Breast epithelium (tissue), 4 donors: ENCODE data around the gene LGR5. TPM values are rescaled to one million over a fixed set of nuclear protein-coding genes. Genes with fewer than 3 reads are reported as not detected.

Source experiments
- DNase-seq, 2 donors: peaks; one replicate each; pipeline ENCODE4 v3.0.0-alpha.2; 2019; ENCODE audit warnings: low spot score in 2 of 2
- H3K27ac ChIP-seq, 2 donors: fragments of 200-600 bp; sonication (generic) in 1 of 2; one replicate each; pipeline ENCODE4 v1.5.1; 2016 to 2019; ENCODE audit warnings: mild to moderate bottlenecking in 1 of 2
- H3K27me3 ChIP-seq, 2 donors: fragments of 200-600 bp; sonication (generic) in 1 of 2; one replicate each; pipeline versions ENCODE4 v1.5.1 to v1.6.0; 2017 to 2019; ENCODE audit warnings: control low read depth in 1 of 2, mild to moderate bottlenecking in 1 of 2
- H3K36me3 ChIP-seq: fragments of 200-600 bp; one replicate; pipeline ENCODE4 v1.5.1; 2019
- H3K4me1 ChIP-seq, 2 donors: fragments of 200-600 bp; sonication (generic); one replicate each; pipeline ENCODE4 v1.5.1; 2016 to 2019; ENCODE audit warnings: control low read depth in 1 of 2
- H3K4me3 ChIP-seq, 3 donors: fragments of 200-600 bp; sonication (generic); 1 replicate in 2 of 3; 2 replicates in 1 of 3; pipeline ENCODE4 v1.5.1; 2016 to 2019; ENCODE audit warnings: mild to moderate bottlenecking in 3 of 3, moderate library complexity in 2 of 3
- H3K9me3 ChIP-seq, 2 donors: fragments of 200-600 bp; sonication (generic) in 1 of 2; one replicate each; pipeline ENCODE4 v1.5.1; 2016 to 2019; ENCODE audit warnings: control low read depth in 1 of 2
- CTCF ChIP-seq, 3 donors: fragments of 450-650 bp; IDR thresholded peaks; one replicate each; pipeline ENCODE4 v1.5.1; 2016 to 2017; ENCODE audit warnings: antibody characterized with exemption in 3 of 3, mild to moderate bottlenecking in 3 of 3, moderate library complexity in 3 of 3
- POLR2A ChIP-seq: fragments of 450-650 bp; IDR thresholded peaks from one replicate; pipeline ENCODE4 v1.6.1; 2016; ENCODE audit warnings: antibody characterized with exemption, mild to moderate bottlenecking, moderate library complexity
- POLR2AphosphoS5 ChIP-seq, 3 donors: sonication (generic); formaldehyde crosslinking; IDR thresholded peaks; one replicate each; pipeline ENCODE4 v1.6.1; 2017; ENCODE audit warnings: antibody characterized with exemption in 3 of 3
- intact Hi-C: fragments of 100-400 bp; cut with DNase I; formaldehyde crosslinking; loops from one replicate; pipeline ENCODE4 v1.15.1; 2023; ENCODE audit warnings: low total_unique reads
- total RNA-seq, 3 donors: library from RNA; depleted of rRNA; stranded (reverse); fragments of >200 nt; gene quantifications; one replicate each; pipeline ENCODE4 v1.1.0, GENCODE V29; 2016

The LGR5 gene
- total RNA-seq, 3 donors from 2014 or later: 0.15 to 0.80 (median 0.66) TPM

GRCh38 chr12:71474791-71475190, 35.2 kb downstream of the LGR5 start:
- no peaks in the 10 kb centered on the region for H3K9me3 ChIP-seq
- intact Hi-C loops: loop anchor here (10.0 kb wide), 1 partner anchor 1970 kb away; no protein-coding TSS in a partner anchor
- no peak overlapping the region for H3K4me3 ChIP-seq
- no peaks in the 10 kb centered on the region for H3K27me3 ChIP-seq
- no peak overlapping the region for H3K27ac ChIP-seq
- DNase-seq: no peak
- TF ChIP-seq CTCF (IDR thresholded peaks at IDR 0.05): no peak
- no peak for TF ChIP-seq POLR2A
- TF ChIP-seq POLR2AphosphoS5 (IDR thresholded peaks at IDR 0.05): no peak
- no peaks in the 10 kb centered on the region for H3K4me1 ChIP-seq
- H3K36me3 ChIP-seq: no peaks in the 10 kb centered on the region

GRCh38 chr12:71475280-71475679, 35.7 kb downstream of the LGR5 start:
- H3K27ac ChIP-seq: no peak overlapping the region
- intact Hi-C loops: loop anchor here (10.0 kb wide), 1 partner anchor 1970 kb away; no protein-coding TSS in a partner anchor
- H3K4me1 ChIP-seq: no peaks in the 10 kb centered on the region
- no peak overlapping the region for H3K4me3 ChIP-seq
- no peak for DNase-seq
- H3K27me3 ChIP-seq: no peaks in the 10 kb centered on the region
- TF ChIP-seq POLR2AphosphoS5 (IDR thresholded peaks at IDR 0.05) (peak in 1 of 3 donors; percentile 45), POLR2A (no peak), CTCF (IDR thresholded peaks at IDR 0.05) (no peak)
- H3K36me3 ChIP-seq: no peaks in the 10 kb centered on the region
- H3K9me3 ChIP-seq: no peaks in the 10 kb centered on the region

- intact Hi-C loops: loop anchor here (10.0 kb wide), 1 partner anchor 1968 kb away; no protein-coding TSS in a partner anchor
- Histone ChIP-seq H3K27ac (no peak overlapping the region), H3K27me3 (no peaks in the 10 kb centered on the region), H3K36me3 (no peaks in the 10 kb centered on the region), H3K4me1 (no peaks in the 10 kb centered on the region), H3K9me3 (no peaks in the 10 kb centered on the region), H3K4me3 (no peak overlapping the region)
- peak in 1 of 3 donors; percentile 23 for TF ChIP-seq POLR2AphosphoS5 (IDR thresholded peaks at IDR 0.05)
- TF ChIP-seq CTCF (IDR thresholded peaks at IDR 0.05): no peak
- DNase-seq: no peak
These were observed 36.9 kb downstream of the LGR5 start for GRCh38 chr12:71476513-71476912.

GRCh38 chr12:71477609-71478008, 38.0 kb downstream of the LGR5 start:
- Histone ChIP-seq H3K4me1 (no peaks in the 10 kb centered on the region), H3K27me3 (no peaks in the 10 kb centered on the region), H3K9me3 (no peaks in the 10 kb centered on the region), H3K27ac (no peak overlapping the region), H3K36me3 (no peaks in the 10 kb centered on the region), H3K4me3 (no peak overlapping the region)
- intact Hi-C loops: loop anchor here (10.0 kb wide), 1 partner anchor 1967 kb away; no protein-coding TSS in a partner anchor
- no peak for TF ChIP-seq POLR2A
- no peak for TF ChIP-seq CTCF (IDR thresholded peaks at IDR 0.05)
- no peak for TF ChIP-seq POLR2AphosphoS5 (IDR thresholded peaks at IDR 0.05)
- DNase-seq: no peak

- Histone ChIP-seq H3K27me3 (no peaks in the 10 kb centered on the region), H3K27ac (no peak overlapping the region), H3K36me3 (no peaks in the 10 kb centered on the region), H3K4me3 (no peak overlapping the region), H3K9me3 (no peaks in the 10 kb centered on the region), H3K4me1 (no peaks in the 10 kb centered on the region)
- intact Hi-C loops: loop anchor here (10.0 kb wide), 1 partner anchor 1967 kb away; no protein-coding TSS in a partner anchor
- no peak for TF ChIP-seq CTCF (IDR thresholded peaks at IDR 0.05)
- TF ChIP-seq POLR2A: no peak
- no peak for TF ChIP-seq POLR2AphosphoS5 (IDR thresholded peaks at IDR 0.05)
- no peak for DNase-seq
These were observed 38.7 kb downstream of the LGR5 start for GRCh38 chr12:71478270-71478669.
